Measurements from ENCODE around the gene KLHDC10. TPM values are rescaled to one million over a fixed set of nuclear protein-coding genes. Genes with fewer than 3 reads are reported as not detected.
"Not testable (repeated sequence)": the region's sequence is repeated elsewhere in the genome, so short reads cannot be mapped to it uniquely, and the experiment has no call there.

The KLHDC10 gene
- polyA plus RNA-seq, 1 donor (not counting 4 experiments of a cell fraction or from before 2014, with no cell fraction given), result 22.7 TPM

DNA sequence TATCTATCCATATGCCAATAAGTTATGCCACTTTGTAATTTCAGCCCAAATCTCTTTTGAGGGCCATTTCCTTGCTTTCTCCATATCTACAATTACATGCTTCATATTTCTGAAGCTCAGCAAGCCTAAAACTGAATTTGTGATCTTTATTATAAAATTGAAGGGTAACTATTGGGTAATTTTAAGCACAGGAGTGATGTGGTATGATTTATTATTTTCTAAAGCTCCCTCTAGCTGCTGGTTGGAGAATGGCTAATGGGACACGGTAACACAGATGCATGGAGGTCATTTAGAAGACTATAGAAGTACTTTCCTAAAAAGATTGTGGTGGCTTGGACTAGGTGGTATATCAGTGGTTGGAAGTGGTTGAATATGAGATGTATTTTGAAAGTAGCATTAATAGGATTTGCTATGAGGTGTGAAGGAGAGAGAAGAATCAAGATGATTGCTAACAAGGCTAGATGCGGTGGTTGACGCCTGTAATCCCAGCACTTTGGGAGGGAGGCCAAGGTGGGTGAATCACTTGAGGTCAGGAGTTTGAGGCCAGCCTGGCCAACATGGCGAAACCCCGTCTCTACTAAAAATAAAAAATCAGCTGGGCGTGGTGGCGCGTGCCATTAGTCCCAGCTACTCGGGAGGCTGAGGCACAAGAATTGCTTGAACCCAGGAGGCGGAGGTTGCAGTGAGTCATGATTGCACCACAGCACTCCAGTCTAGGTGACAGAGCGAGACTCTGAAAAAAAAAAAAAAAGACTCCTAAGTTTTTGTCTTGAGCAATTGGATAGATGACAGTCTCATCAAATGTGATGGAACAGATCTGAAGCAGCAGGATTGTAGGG lies 13.9 kb downstream of the KLHDC10 start:
- Histone ChIP-seq H3K4me1 (ENCODE audit: control insufficient read depth, extremely low read depth, insufficient read depth, low read length) (no peaks in the 10 kb centered on the region), H2AFZ (ENCODE audit: control insufficient read depth, low read length) (no peak overlapping the region), H3K27me3 (ENCODE audit: control insufficient read depth, extremely low read depth, insufficient read depth, low read length) (no peaks in the 10 kb centered on the region), H3K4me2 (ENCODE audit: control insufficient read depth, extremely low read depth, insufficient read depth, low read depth, low read length) (no peak overlapping the region), H3K9me1 (ENCODE audit: control insufficient read depth, extremely low read depth, insufficient read depth, low read length) (no peaks in the 10 kb centered on the region), H3K9me3 (ENCODE audit: control insufficient read depth, low read depth, low read length) (no peaks in the 10 kb centered on the region), H3K9ac (ENCODE audit: control insufficient read depth, extremely low read depth, insufficient read depth, low read length) (no peak overlapping the region), H3K79me2 (ENCODE audit: control insufficient read depth, insufficient read depth, low read length) (peaks cover 51% of the 10 kb centered on the region), H4K20me1 (ENCODE audit: control insufficient read depth, extremely low read depth, insufficient read depth, low read length) (peaks cover 3% of the 10 kb centered on the region), H3K36me3 (ENCODE audit: control insufficient read depth in 2 of 2, extremely low read depth in 1 of 2, insufficient read depth in 2 of 2, low read length in 2 of 2) (no peaks in the 10 kb centered on the region), H3K4me3 (ENCODE audit: control insufficient read depth in 2 of 3, extremely low read depth in 1 of 3, insufficient read depth in 2 of 3, low read depth in 1 of 3, low read length in 3 of 3) (no peak overlapping the region), H3K27ac (ENCODE audit: control insufficient read depth, insufficient read depth, low read length) (no peak overlapping the region)
- FAIRE-seq (no peak), DNase-seq (ENCODE audit: low read depth, low spot score) (no peak)
- dilution Hi-C loops (cut with MboI; ENCODE audit: extremely low pct_ligation_motif_present, low sequenced_read_pairs), result no loop called here
- TF ChIP-seq, protein P1, sequence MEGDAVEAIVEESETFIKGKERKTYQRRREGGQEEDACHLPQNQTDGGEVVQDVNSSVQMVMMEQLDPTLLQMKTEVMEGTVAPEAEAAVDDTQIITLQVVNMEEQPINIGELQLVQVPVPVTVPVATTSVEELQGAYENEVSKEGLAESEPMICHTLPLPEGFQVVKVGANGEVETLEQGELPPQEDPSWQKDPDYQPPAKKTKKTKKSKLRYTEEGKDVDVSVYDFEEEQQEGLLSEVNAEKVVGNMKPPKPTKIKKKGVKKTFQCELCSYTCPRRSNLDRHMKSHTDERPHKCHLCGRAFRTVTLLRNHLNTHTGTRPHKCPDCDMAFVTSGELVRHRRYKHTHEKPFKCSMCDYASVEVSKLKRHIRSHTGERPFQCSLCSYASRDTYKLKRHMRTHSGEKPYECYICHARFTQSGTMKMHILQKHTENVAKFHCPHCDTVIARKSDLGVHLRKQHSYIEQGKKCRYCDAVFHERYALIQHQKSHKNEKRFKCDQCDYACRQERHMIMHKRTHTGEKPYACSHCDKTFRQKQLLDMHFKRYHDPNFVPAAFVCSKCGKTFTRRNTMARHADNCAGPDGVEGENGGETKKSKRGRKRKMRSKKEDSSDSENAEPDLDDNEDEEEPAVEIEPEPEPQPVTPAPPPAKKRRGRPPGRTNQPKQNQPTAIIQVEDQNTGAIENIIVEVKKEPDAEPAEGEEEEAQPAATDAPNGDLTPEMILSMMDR (optimal IDR thresholded peaks at IDR 0.05 in 1 of 3, IDR thresholded peaks at IDR 0.05 in 1 of 3, conservative IDR thresholded peaks at IDR 0.05 in 1 of 3; ENCODE audit: extremely low read depth in 1 of 3, insufficient read depth in 2 of 3, low read length in 3 of 3), result peak in 2 of 3 experiments; percentile 33 to 55
- no peak for TF ChIP-seq EZH2 (IDR thresholded peaks at IDR 0.05; ENCODE audit: low read length)

DNA sequence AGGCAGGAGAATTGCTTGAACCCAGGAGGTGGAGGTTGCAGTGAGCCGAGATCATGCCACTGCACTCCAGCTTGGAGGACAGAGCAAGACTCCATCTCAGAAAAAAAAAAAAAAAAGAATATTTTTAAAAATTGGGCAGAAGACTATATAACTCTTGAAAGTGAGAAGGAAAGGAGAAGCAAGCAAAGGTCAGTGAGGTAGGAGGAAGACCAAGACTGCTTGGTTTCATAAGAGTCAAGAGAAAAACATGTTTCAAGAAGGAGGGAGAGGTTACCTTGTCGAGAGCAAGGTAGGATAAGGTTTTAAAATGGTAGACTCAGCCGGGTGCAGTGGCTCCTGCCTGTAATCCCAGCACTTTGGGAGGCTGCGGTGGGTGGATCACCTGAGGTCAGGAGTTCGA lies 14.9 kb downstream of the KLHDC10 start:
- H3K79me2 ChIP-seq (ENCODE audit: control insufficient read depth, insufficient read depth, low read length), result peaks cover 47% of the 10 kb centered on the region
- H3K9ac ChIP-seq (ENCODE audit: control insufficient read depth, extremely low read depth, insufficient read depth, low read length); H2AFZ ChIP-seq (ENCODE audit: control insufficient read depth, low read length); DNase-seq (ENCODE audit: low read depth, low spot score); FAIRE-seq; H3K9me3 ChIP-seq (ENCODE audit: control insufficient read depth, low read depth, low read length); dilution Hi-C loops (cut with MboI; ENCODE audit: extremely low pct_ligation_motif_present, low sequenced_read_pairs); H3K9me1 ChIP-seq (ENCODE audit: control insufficient read depth, extremely low read depth, insufficient read depth, low read length); H3K27me3 ChIP-seq (ENCODE audit: control insufficient read depth, extremely low read depth, insufficient read depth, low read length); H3K36me3 ChIP-seq (ENCODE audit: control insufficient read depth in 2 of 2, extremely low read depth in 1 of 2, insufficient read depth in 2 of 2, low read length in 2 of 2); H4K20me1 ChIP-seq (ENCODE audit: control insufficient read depth, extremely low read depth, insufficient read depth, low read length); H3K4me2 ChIP-seq (ENCODE audit: control insufficient read depth, extremely low read depth, insufficient read depth, low read depth, low read length); H3K27ac ChIP-seq (ENCODE audit: control insufficient read depth, insufficient read depth, low read length); H3K4me3 ChIP-seq (ENCODE audit: control insufficient read depth in 2 of 3, extremely low read depth in 1 of 3, insufficient read depth in 2 of 3, low read depth in 1 of 3, low read length in 3 of 3); H3K4me1 ChIP-seq (ENCODE audit: control insufficient read depth, extremely low read depth, insufficient read depth, low read length): not testable (repeated sequence)
